ENCODE results near the gene SV2B.
A peak's percentile ranks its signal among the peaks of the same experiment; 100 is the strongest.
"Not testable (repeated sequence)": the region's sequence is repeated elsewhere in the genome, so short reads cannot be mapped to it uniquely, and the experiment has no call there.

SV2B gene, protein sequence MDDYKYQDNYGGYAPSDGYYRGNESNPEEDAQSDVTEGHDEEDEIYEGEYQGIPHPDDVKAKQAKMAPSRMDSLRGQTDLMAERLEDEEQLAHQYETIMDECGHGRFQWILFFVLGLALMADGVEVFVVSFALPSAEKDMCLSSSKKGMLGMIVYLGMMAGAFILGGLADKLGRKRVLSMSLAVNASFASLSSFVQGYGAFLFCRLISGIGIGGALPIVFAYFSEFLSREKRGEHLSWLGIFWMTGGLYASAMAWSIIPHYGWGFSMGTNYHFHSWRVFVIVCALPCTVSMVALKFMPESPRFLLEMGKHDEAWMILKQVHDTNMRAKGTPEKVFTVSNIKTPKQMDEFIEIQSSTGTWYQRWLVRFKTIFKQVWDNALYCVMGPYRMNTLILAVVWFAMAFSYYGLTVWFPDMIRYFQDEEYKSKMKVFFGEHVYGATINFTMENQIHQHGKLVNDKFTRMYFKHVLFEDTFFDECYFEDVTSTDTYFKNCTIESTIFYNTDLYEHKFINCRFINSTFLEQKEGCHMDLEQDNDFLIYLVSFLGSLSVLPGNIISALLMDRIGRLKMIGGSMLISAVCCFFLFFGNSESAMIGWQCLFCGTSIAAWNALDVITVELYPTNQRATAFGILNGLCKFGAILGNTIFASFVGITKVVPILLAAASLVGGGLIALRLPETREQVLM

GRCh38 chr15:91099995-91100813 lies at the start of gene SV2B:
Gene SV2B (plus strand): TSS chr15:91100257. CDS start chr15:91226264, 126,007 bp downstream.
- FAIRE-seq, result no peak

DNA sequence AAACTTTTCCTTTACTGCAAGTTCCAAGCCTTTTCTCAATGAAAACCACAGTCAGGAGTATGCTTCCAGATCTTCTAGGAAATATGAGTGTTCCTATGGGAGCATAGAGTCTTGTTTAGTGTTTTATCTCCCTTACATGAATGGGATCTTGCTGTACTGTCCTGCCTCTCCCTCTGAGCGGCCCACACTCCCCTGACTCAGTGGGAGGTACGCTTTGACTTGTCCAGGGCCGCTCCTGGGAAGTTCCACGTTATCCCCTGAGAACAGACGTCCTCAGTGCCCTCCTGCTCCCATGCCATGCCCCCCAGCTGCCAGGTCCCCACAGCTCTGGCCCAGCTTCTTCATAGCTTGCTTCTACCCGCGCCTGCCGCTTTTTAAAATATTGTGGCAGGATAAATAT lies 48.8 kb upstream of the SV2B start:
- no peak for FAIRE-seq

- no peak for FAIRE-seq
Observed at GRCh38 chr15:91054816-91055215, 45.2 kb upstream of the SV2B start.

DNA sequence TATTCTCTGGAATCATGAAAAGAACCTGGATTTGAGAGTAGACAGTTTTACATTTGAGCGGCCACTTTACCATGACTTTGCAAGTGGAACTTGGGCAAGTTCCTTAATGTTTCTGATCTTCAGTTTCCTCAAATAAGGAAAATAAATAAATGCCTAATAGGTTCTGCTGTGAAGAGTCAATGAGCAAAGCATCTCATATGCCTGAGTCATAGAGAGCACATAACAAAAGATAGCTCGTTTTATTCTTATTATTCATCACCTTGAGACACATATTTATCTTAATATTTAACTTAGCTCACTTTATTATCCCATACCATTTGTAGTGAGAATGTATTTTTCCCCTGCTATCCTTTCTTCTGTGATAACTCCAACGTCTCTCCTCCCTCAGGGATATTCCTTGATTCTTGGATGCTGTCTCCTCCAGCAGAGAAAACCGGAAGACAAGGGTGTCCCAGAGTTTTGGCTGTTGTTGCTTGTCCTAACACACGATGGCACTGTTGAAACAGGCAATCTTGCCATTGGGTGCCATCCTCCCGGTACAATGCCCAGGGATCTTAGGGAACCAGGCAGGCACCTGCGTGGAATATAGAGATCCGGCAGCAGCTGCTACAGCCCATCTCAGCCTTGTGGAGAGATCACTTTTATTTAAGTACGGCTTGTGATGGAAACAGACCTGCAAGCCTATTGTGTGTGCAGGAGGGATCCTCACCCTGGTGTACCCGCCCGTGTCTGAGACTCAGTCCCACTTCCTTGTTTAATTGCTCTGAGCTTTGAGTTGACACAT lies 44.3 kb upstream of the SV2B start:
- peak; percentile 81 for FAIRE-seq

- FAIRE-seq, result no peak
Observed at GRCh38 chr15:91061230-91061629, 38.8 kb upstream of the SV2B start.

DNA sequence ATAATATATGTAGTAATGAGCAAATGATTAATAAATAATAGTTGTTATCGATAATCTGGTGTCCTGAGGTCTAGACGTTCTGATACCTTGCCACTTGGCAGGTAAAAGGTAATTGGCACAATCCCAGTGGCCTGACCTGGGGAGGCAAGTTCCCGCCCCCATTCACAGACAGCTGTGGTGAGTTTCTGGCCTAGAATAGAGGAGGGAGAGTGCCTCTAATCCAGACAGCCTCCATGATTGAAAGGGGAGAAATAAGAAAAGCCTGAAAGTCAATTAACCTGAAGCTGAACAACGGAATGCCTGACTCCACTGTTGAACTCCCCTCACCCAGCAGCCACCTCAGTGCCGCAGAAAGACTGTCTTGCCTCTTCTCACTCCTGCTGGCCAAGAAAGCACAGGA lies 38.1 kb upstream of the SV2B start:
- no peak for FAIRE-seq

GRCh38 chr15:91065505-91065904 lies 34.6 kb upstream of the SV2B start:
- no peak for FAIRE-seq

- FAIRE-seq, result no peak
Observed at GRCh38 chr15:91067036-91067435, 33.0 kb upstream of the SV2B start.

GRCh38 chr15:91068436-91068835 lies 31.6 kb upstream of the SV2B start:
- no peak for FAIRE-seq

DNA sequence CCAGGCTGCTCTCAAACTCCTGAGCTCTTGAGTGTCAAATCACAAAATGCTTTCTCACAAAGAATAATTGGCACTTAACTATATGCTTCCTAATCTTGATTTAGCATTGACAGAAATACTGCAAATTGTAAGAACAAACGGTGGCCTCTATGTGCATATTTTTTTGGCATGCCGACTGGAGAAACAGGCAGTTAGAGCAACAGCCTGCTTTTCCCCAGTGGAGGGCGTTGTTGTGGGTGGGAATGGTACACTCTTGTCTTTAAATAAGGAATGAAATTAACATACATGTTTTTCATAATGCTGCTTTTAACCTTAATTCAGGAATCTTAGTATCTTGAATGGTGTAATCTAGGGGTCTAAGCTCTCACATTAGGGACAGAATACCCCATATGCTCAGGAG lies 31.1 kb upstream of the SV2B start:
- no peak for FAIRE-seq

DNA sequence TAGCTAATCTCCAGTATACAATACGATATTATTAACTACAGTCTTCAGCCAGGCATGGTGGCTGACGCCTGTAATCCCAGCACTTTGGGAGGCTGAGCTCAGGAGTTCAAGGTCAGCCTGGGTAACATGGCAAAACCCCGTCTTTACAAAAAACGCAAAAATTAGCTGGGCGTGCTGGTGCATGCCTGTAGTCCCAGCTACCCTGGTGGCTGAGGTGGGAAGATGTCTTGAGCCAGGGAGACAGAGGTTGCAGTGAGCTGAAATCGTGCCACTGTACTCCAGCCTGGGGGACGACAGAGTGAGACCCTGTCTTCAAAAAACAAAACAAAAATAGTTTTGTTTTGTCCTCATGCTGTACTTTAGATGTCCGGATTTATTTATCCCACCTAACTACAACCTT lies 29.2 kb upstream of the SV2B start:
- no peak for FAIRE-seq

DNA sequence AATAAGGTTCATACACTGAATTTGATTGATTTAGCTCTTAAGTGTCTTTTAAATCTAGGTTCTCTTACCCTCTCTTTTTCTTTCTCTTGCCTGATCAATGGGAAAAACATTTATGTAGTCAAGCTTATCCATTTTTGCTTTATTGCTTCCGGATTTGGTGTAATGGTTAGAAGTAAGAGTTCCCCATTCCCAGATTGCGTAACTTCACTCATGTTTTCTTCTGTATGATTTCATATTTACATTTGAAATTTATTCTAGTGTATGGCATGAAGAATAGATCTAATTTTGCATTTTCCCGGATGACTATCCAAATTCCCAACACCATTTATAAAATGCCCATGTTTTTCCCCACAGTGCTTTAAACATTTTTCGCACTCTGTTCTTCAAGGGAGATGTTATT lies 27.9 kb upstream of the SV2B start:
- no peak for FAIRE-seq

- FAIRE-seq, result no peak
Observed at GRCh38 chr15:91073077-91073476, 27.0 kb upstream of the SV2B start.

DNA sequence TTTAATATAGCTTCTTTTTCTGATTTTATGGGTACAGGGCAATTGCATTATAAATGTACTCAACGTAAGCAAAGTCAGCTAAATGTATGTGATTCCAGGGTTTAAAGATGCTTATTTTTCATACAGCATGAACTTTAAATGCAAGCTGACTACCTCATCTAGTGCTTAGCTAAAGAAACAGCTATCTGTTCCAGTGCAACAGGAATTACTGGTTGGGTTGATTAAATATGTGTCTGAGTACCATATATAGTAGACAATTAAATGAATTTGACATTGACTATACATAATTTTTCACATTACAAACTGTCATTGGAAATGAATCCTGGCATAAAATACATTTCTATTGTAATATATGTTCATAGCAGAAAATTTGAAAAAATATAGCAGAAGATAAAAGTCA lies 26.3 kb upstream of the SV2B start:
- FAIRE-seq, result no peak

DNA sequence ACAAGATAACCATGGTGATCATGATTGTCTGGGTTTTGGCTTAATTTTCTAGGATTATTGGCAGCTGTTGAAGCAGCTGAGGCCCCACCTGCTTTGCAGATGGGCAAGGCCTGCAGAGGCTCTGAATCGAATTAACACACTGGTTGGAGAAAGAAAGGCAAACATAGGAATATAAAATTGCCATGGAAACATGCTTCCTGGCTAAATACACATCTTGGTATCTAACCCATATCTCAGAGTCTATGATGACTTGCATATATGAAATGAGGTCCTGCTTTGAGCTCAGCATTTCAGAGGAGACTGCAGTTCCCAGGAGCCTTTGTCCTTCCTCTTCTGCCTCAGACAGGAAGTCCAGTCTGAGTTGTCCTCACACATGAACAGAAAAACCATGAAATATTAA lies 24.3 kb upstream of the SV2B start:
- no peak for FAIRE-seq

DNA sequence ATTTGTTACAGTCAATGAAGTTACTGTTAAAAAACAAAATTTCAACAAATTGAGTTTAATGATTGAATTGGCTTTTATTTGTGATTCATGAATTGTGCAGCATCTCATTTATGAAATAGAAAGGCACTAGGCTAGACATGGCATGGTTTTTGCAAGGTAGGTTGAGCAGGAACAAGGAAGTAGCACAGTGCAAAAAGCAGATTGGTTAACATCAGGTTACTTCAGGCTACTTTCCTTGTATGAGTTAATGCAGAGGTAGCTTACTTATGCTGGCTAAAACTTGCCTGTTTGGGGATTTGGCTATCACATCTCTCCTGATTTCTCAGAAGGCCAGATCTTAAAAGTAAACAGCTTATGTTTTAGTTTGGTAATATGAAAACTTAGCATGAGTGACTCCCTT lies 23.0 kb upstream of the SV2B start:
- FAIRE-seq, result no peak

GRCh38 chr15:91093866-91094265 lies 6.2 kb upstream of the SV2B start:
- not testable (repeated sequence) for FAIRE-seq

DNA sequence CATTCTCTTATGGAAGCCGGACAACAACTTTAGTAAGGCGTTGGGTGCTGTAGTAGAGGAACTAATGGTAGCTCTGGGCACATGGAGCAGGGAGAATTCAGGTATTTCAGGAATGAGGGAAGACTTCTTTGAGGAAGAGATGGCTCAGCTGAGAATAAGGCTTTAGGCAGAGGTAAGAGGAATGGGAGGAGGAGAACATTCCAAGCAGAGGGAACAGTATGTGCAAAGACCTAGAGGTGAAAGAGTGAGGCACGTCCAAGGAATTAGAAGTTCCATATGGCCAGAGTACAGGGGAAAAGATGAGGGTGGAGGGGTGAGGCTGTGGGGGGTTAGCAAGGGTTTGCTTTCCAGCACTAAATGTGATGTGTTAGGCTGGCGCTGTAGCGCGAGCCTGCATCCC lies 1.6 kb upstream of the SV2B start:
- no peak for FAIRE-seq

GRCh38 chr15:91099616-91099994 lies 452 bp upstream of the SV2B start:
- no peak for FAIRE-seq

GRCh38 chr15:91100814-91101607 lies 954 bp downstream of the SV2B start:
- no peak for FAIRE-seq

DNA sequence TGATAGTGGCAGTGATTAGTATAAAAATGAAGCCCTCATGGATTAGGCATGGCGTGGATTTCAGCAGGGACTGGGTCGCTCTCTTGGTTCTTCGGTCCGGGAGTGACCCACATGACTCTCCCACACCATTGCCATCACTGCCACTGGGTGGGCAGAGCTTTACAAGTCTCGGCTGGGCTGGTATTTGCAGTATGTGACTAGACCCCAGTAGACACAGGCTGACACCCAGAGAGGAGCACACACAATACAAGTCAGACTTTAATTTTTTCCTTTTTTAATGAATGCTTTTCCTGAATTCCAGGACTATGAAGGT lies 1.5 kb downstream of the SV2B start:
- no peak for FAIRE-seq
